CD4-positive, CD25-positive, alpha-beta regulatory T cell (primary cell): ENCODE data around the gene BACH2. TPM values are rescaled to one million over a fixed set of nuclear protein-coding genes. Genes with fewer than 3 reads are reported as not detected.

Source experiments
- ATAC-seq, 2 donors: fragments of 150-1000 bp; cut with Tn5 transposase; one replicate each; pipeline ENCODE4 v1.10.0; 2021; ENCODE audit warnings: low read depth in 2 of 2, moderate number of reproducible peaks in 2 of 2, moderate library complexity in 1 of 2
- DNase-seq, 3 donors: peaks; one replicate each; pipeline versions ENCODE4 v3.0.0 to v3.0.0-alpha.2; 2012 to 2022; ENCODE audit warnings: mixed read lengths in 1 of 3
- H3K27ac ChIP-seq: one replicate; pipeline ENCODE4 v1.7.0; 2013; ENCODE audit warnings: mild to moderate bottlenecking, low read length; ENCODE audit not compliant: insufficient read depth, poor library complexity, severe bottlenecking
- H3K27me3 ChIP-seq: one replicate; pipeline ENCODE4 v1.7.0; 2013; ENCODE audit warnings: low read length; ENCODE audit not compliant: control insufficient read depth, insufficient read depth
- H3K36me3 ChIP-seq: one replicate; pipeline ENCODE4 v1.7.0; 2013; ENCODE audit warnings: mild to moderate bottlenecking, low read length, moderate library complexity; ENCODE audit not compliant: control insufficient read depth, insufficient read depth
- H3K4me1 ChIP-seq: 2 replicates; pipeline ENCODE4 v1.7.0; 2013; ENCODE audit warnings: mild to moderate bottlenecking, low read length; ENCODE audit not compliant: insufficient read depth, control insufficient read depth, poor library complexity, severe bottlenecking
- H3K4me3 ChIP-seq: one replicate; pipeline ENCODE4 v1.7.0; 2013; ENCODE audit warnings: low read depth, mild to moderate bottlenecking, low read length, moderate library complexity
- H3K9me3 ChIP-seq, 2 experiments: 1 replicate in 1 of 2; 2 replicates in 1 of 2; pipeline ENCODE4 v1.7.0; 2013; ENCODE audit warnings: low read length in 2 of 2, mild to moderate bottlenecking in 1 of 2, moderate library complexity in 1 of 2; ENCODE audit not compliant: control insufficient read depth in 2 of 2
- H3K27ac Mint-ChIP-seq, 3 donors: one replicate each; pipeline ENCODE4 v1.8.0; 2020 to 2022; ENCODE audit warnings: mild to moderate bottlenecking in 3 of 3, mixed read lengths in 3 of 3, moderate library complexity in 2 of 3
- H3K27me3 Mint-ChIP-seq: one replicate; pipeline ENCODE4 v1.8.0; 2022; ENCODE audit warnings: mild to moderate bottlenecking, mixed read lengths
- H3K36me3 Mint-ChIP-seq: one replicate; pipeline ENCODE4 v1.8.0; 2020; ENCODE audit warnings: mixed read lengths
- H3K4me1 Mint-ChIP-seq, 4 donors: one replicate each; pipeline ENCODE4 v1.8.0; 2020 to 2022; ENCODE audit warnings: mixed read lengths in 4 of 4, mild to moderate bottlenecking in 1 of 4
- H3K4me3 Mint-ChIP-seq, 4 donors: one replicate each; pipeline ENCODE4 v1.8.0; 2020 to 2022; ENCODE audit warnings: mild to moderate bottlenecking in 4 of 4, mixed read lengths in 4 of 4, moderate library complexity in 3 of 4
- H3K9me3 Mint-ChIP-seq, 7 donors: one replicate each; pipeline ENCODE4 v1.8.0; 2020 to 2022; ENCODE audit warnings: mixed read lengths in 7 of 7, mild to moderate bottlenecking in 3 of 7, moderate library complexity in 2 of 7
- polyA plus RNA-seq, 4 donors: library from polyadenylated mRNA; unstranded; fragments of 300-500 nt; fragmentation: Illumina TruSeq; gene quantifications; one replicate each; pipeline ENCODE4 v1.2.3, GENCODE V29; 2021
- total RNA-seq: library from RNA; stranded (reverse); gene quantifications from one replicate; pipeline ENCODE4 v1.2.3, GENCODE V29; 2022

Gene BACH2
- total and polyA plus RNA-seq, 5 donors from 2014 or later, result 3.8 to 51.3 (median 7.1) TPM

GRCh38 chr6:90250405-90250804 is 46.2 kb downstream of the BACH2 start:
- peaks cover 7% of the 10 kb centered on the region for H3K4me1 ChIP-seq
- H3K4me3 ChIP-seq, result no peak overlapping the region
- Mint-ChIP-seq H3K4me1 (peaks cover 8 to 45% (median 24%) of the 10 kb centered on the region in 4 donors), H3K27ac (peak overlapping the region in 2 of 3 donors; percentile 68 to 80), H3K4me3 (no peak overlapping the region), H3K9me3 (peaks cover 0 to 4% (median 2%) of the 10 kb centered on the region in 7 donors), H3K36me3 (peaks cover 26% of the 10 kb centered on the region), H3K27me3 (no peaks in the 10 kb centered on the region)
- H3K27me3 ChIP-seq, result no peaks in the 10 kb centered on the region
- DNase-seq, result no peak
- ATAC-seq, result no peak
- H3K27ac ChIP-seq, result no peak overlapping the region
- H3K36me3 ChIP-seq, result no peaks in the 10 kb centered on the region
- H3K9me3 ChIP-seq, result no peaks in the 10 kb centered on the region

- H3K36me3 ChIP-seq, result no peaks in the 10 kb centered on the region
These were observed 47.2 kb downstream of the BACH2 start for GRCh38 chr6:90249458-90249857.

GRCh38 chr6:90249034-90249433 is 47.6 kb downstream of the BACH2 start:
- Mint-ChIP-seq H3K27me3 (peaks cover 8% of the 10 kb centered on the region), H3K27ac (peak overlapping the region in 2 of 3 donors; percentile 11 to 80), H3K36me3 (peaks cover 26% of the 10 kb centered on the region), H3K4me3 (no peak overlapping the region), H3K4me1 (peaks cover 5 to 44% (median 18%) of the 10 kb centered on the region in 4 donors), H3K9me3 (peaks cover 0 to 2% (median 0%) of the 10 kb centered on the region in 7 donors)
- no peak overlapping the region for H3K27ac ChIP-seq
- peaks cover 7% of the 10 kb centered on the region for H3K4me1 ChIP-seq
- no peaks in the 10 kb centered on the region for H3K36me3 ChIP-seq
- H3K27me3 ChIP-seq, result no peaks in the 10 kb centered on the region
- H3K9me3 ChIP-seq, result no peaks in the 10 kb centered on the region
- DNase-seq (peak in 1 of 3 donors; percentile 30), ATAC-seq (no peak)
- no peak overlapping the region for H3K4me3 ChIP-seq

More at GRCh38 chr6:90249458-90249857, 47.2 kb downstream of the BACH2 start:
- peak overlapping the region in 1 of 4 donors; percentile 49 for H3K4me3 Mint-ChIP-seq
- H3K9me3 ChIP-seq, result no peaks in the 10 kb centered on the region
- ATAC-seq, result no peak
- peaks cover 7% of the 10 kb centered on the region for H3K4me1 ChIP-seq
- H3K27me3 ChIP-seq, result no peaks in the 10 kb centered on the region
- H3K4me3 ChIP-seq, result no peak overlapping the region
- DNase-seq, result peak in 1 of 3 donors; percentile 35
- H3K4me1 Mint-ChIP-seq, result peaks cover 5 to 42% (median 18%) of the 10 kb centered on the region in 4 donors
- H3K9me3 Mint-ChIP-seq, result peaks cover 0 to 2% (median 0%) of the 10 kb centered on the region in 7 donors
- H3K36me3 Mint-ChIP-seq, result peaks cover 26% of the 10 kb centered on the region
- H3K27me3 Mint-ChIP-seq, result peaks cover 5% of the 10 kb centered on the region
- H3K27ac ChIP-seq, result peak overlapping the region; percentile 15
- H3K27ac Mint-ChIP-seq, result peak overlapping the region; percentile 57 to 80 (median 68)

- no peak overlapping the region for H3K4me3 ChIP-seq
- no peak for ATAC-seq
- no peak for DNase-seq
- no peaks in the 10 kb centered on the region for H3K9me3 ChIP-seq
- Mint-ChIP-seq H3K4me3 (no peak overlapping the region), H3K36me3 (peaks cover 23% of the 10 kb centered on the region), H3K27me3 (peaks cover 11% of the 10 kb centered on the region), H3K27ac (peak overlapping the region in 1 of 3 donors; percentile 52), H3K4me1 (peaks cover 8 to 39% (median 16%) of the 10 kb centered on the region in 4 donors), H3K9me3 (peaks cover 0 to 2% (median 0%) of the 10 kb centered on the region in 7 donors)
- H3K4me1 ChIP-seq, result peaks cover 7% of the 10 kb centered on the region
- no peak overlapping the region for H3K27ac ChIP-seq
- H3K36me3 ChIP-seq, result no peaks in the 10 kb centered on the region
- no peaks in the 10 kb centered on the region for H3K27me3 ChIP-seq
These were observed 49.4 kb downstream of the BACH2 start for GRCh38 chr6:90247262-90247661.

- Mint-ChIP-seq H3K27ac (peak overlapping the region in 2 of 3 donors; percentile 45 to 89), H3K9me3 (no peaks in the 10 kb centered on the region), H3K27me3 (peaks cover 12% of the 10 kb centered on the region), H3K36me3 (peaks cover 3% of the 10 kb centered on the region), H3K4me1 (peaks cover 20 to 55% (median 26%) of the 10 kb centered on the region in 4 donors), H3K4me3 (no peak overlapping the region)
- no peak for DNase-seq
- Histone ChIP-seq H3K27me3 (no peaks in the 10 kb centered on the region), H3K36me3 (no peaks in the 10 kb centered on the region), H3K4me3 (no peak overlapping the region), H3K9me3 (no peaks in the 10 kb centered on the region), H3K27ac (no peak overlapping the region), H3K4me1 (peaks cover 14% of the 10 kb centered on the region)
- ATAC-seq, result no peak
These were observed 55.3 kb downstream of the BACH2 start for GRCh38 chr6:90241229-90241880.

GRCh38 chr6:90238496-90239266 is 58.0 kb downstream of the BACH2 start:
- H3K27ac ChIP-seq, result peak overlapping the region; percentile 37
- no peaks in the 10 kb centered on the region for H3K36me3 ChIP-seq
- peaks cover 8% of the 10 kb centered on the region for H3K27me3 Mint-ChIP-seq
- ATAC-seq (no peak), DNase-seq (peak in 1 of 3 donors; percentile 41)
- H3K27ac Mint-ChIP-seq, result peak overlapping the region; percentile 34 to 91 (median 87)
- peak overlapping the region in 3 of 4 donors; percentile 17 to 34 (median 20) for H3K4me3 Mint-ChIP-seq
- peak overlapping the region; percentile 34 for H3K4me3 ChIP-seq
- peaks cover 29 to 72% (median 45%) of the 10 kb centered on the region in 4 donors for H3K4me1 Mint-ChIP-seq
- H3K4me1 ChIP-seq, result peaks cover 31% of the 10 kb centered on the region
- H3K36me3 Mint-ChIP-seq, result no peaks in the 10 kb centered on the region
- no peaks in the 10 kb centered on the region for H3K27me3 ChIP-seq
- no peaks in the 10 kb centered on the region for H3K9me3 ChIP-seq
- no peaks in the 10 kb centered on the region for H3K9me3 Mint-ChIP-seq

GRCh38 chr6:90237350-90237990 is 59.2 kb downstream of the BACH2 start:
- peak overlapping the region in 1 of 4 donors; percentile 13 for H3K4me3 Mint-ChIP-seq
- ATAC-seq (no peak), DNase-seq (no peak)
- no peaks in the 10 kb centered on the region for H3K36me3 Mint-ChIP-seq
- H3K27ac Mint-ChIP-seq, result peak overlapping the region; percentile 72 to 91 (median 89)
- H3K36me3 ChIP-seq, result no peaks in the 10 kb centered on the region
- H3K4me1 ChIP-seq, result peaks cover 43% of the 10 kb centered on the region
- no peaks in the 10 kb centered on the region for H3K9me3 ChIP-seq
- no peaks in the 10 kb centered on the region for H3K27me3 ChIP-seq
- H3K27ac ChIP-seq, result no peak overlapping the region
- H3K4me3 ChIP-seq, result no peak overlapping the region
- peaks cover 5% of the 10 kb centered on the region for H3K27me3 Mint-ChIP-seq
- H3K4me1 Mint-ChIP-seq, result peaks cover 24 to 82% (median 56%) of the 10 kb centered on the region in 4 donors
- H3K9me3 Mint-ChIP-seq, result no peaks in the 10 kb centered on the region
